Right cardiac atrium (tissue), 5 donors: ENCODE measurements around the gene PCBD2. TPM values are rescaled to one million over a fixed set of nuclear protein-coding genes. Genes with fewer than 3 reads are reported as not detected.
A peak's percentile ranks its signal among the peaks of the same experiment; 100 is the strongest.
"Not testable (repeated sequence)": the region's sequence is repeated elsewhere in the genome, so short reads cannot be mapped to it uniquely, and the experiment has no call there.

Experiments
- ATAC-seq, 2 donors: fragments of 200-7000 bp; cut with Tn5 transposase; one replicate each; pipeline versions ENCODE4 v1.8.0 to v1.9.1; 2020; ENCODE audit warnings: moderate library complexity in 2 of 2, mild to moderate bottlenecking in 1 of 2
- DNase-seq, 3 donors: peaks; one replicate each; pipeline ENCODE4 v3.0.0-alpha.2; 2020
- H3K27ac ChIP-seq: one replicate; pipeline ENCODE4 v1.5.1; 2013; ENCODE audit warnings: mild to moderate bottlenecking, low read length, control low read depth, moderate library complexity
- H3K27me3 ChIP-seq: one replicate; pipeline ENCODE4 v1.6.1; 2013; ENCODE audit not compliant: control insufficient read depth, insufficient read depth
- H3K4me1 ChIP-seq: one replicate; pipeline ENCODE4 v1.6.1; 2013; ENCODE audit warnings: low read length; ENCODE audit not compliant: control insufficient read depth, insufficient read depth
- H3K4me3 ChIP-seq: one replicate; pipeline ENCODE4 v1.5.1; 2013; ENCODE audit warnings: low read length, control low read depth
- H3K9me3 ChIP-seq: one replicate; pipeline ENCODE4 v1.6.1; 2013; ENCODE audit warnings: low read length; ENCODE audit not compliant: control insufficient read depth
- WGBS: extraction: QIAGEN DNeasy Blood & Tissue Kit; methylation state at CpG from one replicate; pipeline ENCODE4 v1.1.7; 2013; 5-methylcytosine and 5-hydroxymethylcytosine counted together
- intact Hi-C, 4 donors: fragments of 100-400 bp; cut with DNase I; formaldehyde crosslinking; loops; one replicate each; pipeline versions ENCODE4 v1.11.0 to v1.14.0; 2022 to 2023
- polyA plus RNA-seq: library from polyadenylated mRNA; stranded (reverse); fragments of 200-250 nt; gene quantifications from one replicate; pipeline ENCODE4 v1.2.3, GENCODE V29; 2013
- total RNA-seq, 4 donors: library from RNA; stranded (reverse); fragmentation: NEBNext Ultra II Directional; extraction: Animal tissue kit (Norgen Biotek cat#: 25700); gene quantifications; one replicate each; pipeline ENCODE4 v1.2.1, GENCODE V29; 2021
- donor health status: healthy with polysubstance abuse.
- donor health status: DM: no; HTN: yes; CAD: no.
- donor health status: DM: no; HTN: no; CAD: no.
- donor health status: DM: no; HTN: yes; CAD: no; lungs with severe emphysema.
- donor health status: DM: yes; HTN: yes; CAD: no.

The PCBD2 gene
- total and polyA plus RNA-seq, 5 donors, result 11.7 to 17.5 (median 14.6) TPM

DNA sequence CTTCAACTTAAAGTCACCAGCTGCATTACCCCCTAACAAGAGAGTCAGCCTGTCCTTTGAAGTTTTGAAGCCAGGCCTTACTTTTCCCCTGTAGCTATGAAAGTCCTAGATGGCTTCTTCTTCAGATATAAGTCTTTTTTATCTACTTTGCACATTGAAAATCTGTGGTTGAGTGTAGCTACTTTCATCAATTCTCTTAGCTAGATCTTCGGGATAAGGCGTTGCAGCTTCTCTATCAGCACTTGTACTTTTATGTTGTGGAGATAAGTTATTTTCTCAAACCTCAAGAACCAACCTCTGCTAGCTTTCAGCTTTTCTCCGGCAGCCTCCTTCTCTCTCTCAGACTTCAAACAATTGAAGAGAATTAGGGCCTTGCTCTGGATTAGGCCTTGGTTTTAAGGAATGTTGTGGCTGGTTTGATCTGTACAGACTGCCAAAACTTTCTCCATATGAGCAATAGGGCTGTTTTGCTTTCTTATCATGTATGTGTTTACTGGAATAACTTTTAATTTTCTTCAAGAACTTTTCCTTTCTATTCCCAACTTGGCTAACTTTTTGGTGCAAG, 84.4 kb downstream of the PCBD2 start:
- intact Hi-C loops, result no loop called here
- no peaks in the 10 kb centered on the region for H3K27me3 ChIP-seq
- no peaks in the 10 kb centered on the region for H3K4me1 ChIP-seq
- ATAC-seq, result no peak
- no peak for DNase-seq
- no peak overlapping the region for H3K27ac ChIP-seq
- no peaks in the 10 kb centered on the region for H3K9me3 ChIP-seq
- 86% methylated on average over 3 of the region's 3 CpGs for WGBS
- H3K4me3 ChIP-seq, result no peak overlapping the region

DNA sequence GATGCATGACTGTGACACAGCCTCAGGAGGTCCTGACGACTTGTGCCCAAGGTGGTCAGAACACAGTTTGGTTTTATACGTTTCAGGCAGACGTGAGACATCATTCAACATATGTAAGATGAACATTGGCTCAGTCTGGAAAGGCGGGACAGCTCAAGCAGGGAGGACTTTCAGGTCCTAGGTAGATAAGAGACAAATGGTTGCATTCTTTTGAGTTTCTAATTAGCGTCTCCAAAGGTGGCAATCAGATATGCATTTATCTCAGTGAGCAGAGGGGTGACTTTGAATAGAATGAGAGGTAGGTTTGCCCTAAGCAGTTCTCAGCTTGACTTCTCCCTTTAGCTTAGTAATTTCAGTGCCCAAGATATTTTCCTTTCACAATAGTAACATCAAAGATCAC, 85.3 kb downstream of the PCBD2 start:
- H3K27me3 ChIP-seq, H3K4me1 ChIP-seq, H3K9me3 ChIP-seq, H3K4me3 ChIP-seq, H3K27ac ChIP-seq, intact Hi-C loops, ATAC-seq, DNase-seq: not testable (repeated sequence)
- WGBS, result 39% methylated on average over 5 of the region's 5 CpGs

DNA sequence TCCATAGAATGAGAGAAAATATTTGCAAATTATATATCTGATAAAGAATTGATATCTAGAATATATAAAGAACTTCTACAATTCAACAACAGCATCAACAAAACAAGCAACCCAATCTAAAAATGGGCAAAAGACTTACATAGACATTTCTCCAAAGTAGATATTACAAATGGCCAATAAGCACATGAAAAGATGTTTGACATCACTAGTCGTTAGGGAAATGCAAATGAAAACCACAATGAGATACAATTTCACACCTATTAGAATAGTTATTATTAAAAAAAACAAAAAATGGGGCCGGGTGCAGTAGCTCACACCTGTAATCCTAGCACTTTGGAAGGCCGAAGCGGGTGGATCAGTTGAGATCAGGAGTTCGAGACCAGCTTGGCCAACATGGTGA, 87.2 kb downstream of the PCBD2 start:
- H3K27ac ChIP-seq, result no peak overlapping the region
- intact Hi-C loops, result no loop called here
- H3K9me3 ChIP-seq, result no peaks in the 10 kb centered on the region
- no peaks in the 10 kb centered on the region for H3K27me3 ChIP-seq
- H3K4me1 ChIP-seq, result no peaks in the 10 kb centered on the region
- ATAC-seq (no peak), DNase-seq (no peak)
- WGBS, result 94% methylated on average over 5 of the region's 5 CpGs
- no peak overlapping the region for H3K4me3 ChIP-seq

DNA sequence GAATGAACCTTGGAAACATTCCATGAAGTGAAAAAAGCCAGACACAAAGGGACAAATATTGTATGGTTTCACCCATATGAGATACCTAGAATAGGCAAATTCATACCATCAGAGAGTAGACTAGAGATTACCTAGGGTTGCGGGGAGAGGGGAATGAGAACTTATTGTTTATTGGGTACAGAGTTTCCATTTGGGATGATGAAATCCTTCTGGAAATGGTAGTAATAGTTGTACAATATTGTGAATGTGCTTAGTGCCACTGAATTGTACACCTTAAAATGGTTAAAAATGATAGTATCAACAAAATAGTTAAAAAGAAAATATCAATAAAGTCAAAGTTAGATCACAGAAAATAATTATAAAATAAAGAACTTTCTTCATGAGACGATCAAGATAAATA, 88.2 kb downstream of the PCBD2 start:
- DNase-seq, result no peak
- intact Hi-C loops, result no loop called here
- ATAC-seq, result no peak
- Histone ChIP-seq H3K4me1 (no peaks in the 10 kb centered on the region), H3K9me3 (no peaks in the 10 kb centered on the region), H3K27ac (no peak overlapping the region), H3K4me3 (no peak overlapping the region), H3K27me3 (no peaks in the 10 kb centered on the region)
- WGBS, result 90% methylated on average over 2 of the region's 2 CpGs

DNA sequence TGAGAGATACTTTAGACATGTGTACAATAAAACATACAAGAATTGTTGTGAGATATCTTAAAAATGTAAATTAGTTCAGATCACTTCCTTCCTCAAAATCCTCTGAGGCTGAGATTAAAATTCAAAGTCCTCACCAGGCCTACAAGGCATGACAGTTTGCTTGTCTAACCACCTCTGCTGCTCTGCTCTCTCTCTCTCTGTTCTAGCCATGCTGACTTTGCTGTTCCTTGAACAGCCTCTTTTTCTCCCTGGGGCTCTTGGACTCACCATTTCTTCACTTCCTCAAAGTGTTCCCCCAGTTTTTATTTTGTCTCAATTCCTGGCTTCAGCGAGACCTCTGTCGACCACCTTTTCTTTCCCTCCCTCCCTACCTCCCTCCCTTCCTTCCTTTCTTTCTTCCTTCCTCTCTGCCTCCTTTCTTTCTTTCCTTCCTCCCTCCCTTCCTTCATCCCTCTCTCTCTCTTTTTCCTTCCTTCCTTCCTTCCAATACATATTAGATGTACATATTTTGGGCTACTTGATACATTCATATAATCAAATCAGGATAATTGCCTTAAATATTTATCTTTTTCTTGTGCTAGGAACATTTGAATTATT, 89.7 kb downstream of the PCBD2 start:
- intact Hi-C loops, result no loop called here
- DNase-seq (no peak), ATAC-seq (no peak)
- Histone ChIP-seq H3K4me1 (no peaks in the 10 kb centered on the region), H3K9me3 (no peaks in the 10 kb centered on the region), H3K27me3 (no peaks in the 10 kb centered on the region), H3K4me3 (no peak overlapping the region), H3K27ac (no peak overlapping the region)
- WGBS, result 51% methylated on average over 2 of the region's 2 CpGs

DNA sequence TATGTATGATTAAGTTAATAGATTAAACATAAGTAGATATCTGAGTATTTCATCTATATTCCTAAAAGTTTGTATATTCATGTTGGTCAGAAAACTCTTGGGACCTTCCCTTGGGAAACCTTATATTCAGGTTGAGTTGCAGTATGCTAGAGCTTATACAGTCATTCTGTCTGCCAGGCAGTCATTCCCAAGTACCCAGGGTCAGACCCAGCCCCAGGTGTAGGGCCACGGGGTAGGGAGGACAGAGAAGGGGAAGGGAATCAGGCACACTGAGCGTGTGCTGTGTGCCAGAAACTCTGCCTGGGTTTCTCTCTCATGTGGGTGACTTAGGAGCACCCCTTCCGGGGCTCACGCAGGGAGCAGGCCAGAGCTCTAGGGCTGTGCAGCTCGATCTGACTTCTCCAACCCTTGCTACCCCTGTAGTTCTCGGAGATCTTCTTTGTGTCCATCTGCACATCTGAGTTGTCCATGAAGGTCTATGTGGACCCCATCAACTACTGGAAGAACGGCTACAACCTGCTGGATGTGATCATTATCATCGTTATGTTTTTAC, 91.0 kb downstream of the PCBD2 start:
- WGBS, result 91% methylated on average over 8 of the region's 8 CpGs
- H3K9me3 ChIP-seq, result no peaks in the 10 kb centered on the region
- H3K27me3 ChIP-seq, result no peaks in the 10 kb centered on the region
- intact Hi-C loops, result no loop called here
- ATAC-seq (no peak), DNase-seq (no peak)
- no peak overlapping the region for H3K4me3 ChIP-seq
- H3K27ac ChIP-seq, result no peak overlapping the region
- H3K4me1 ChIP-seq, result no peaks in the 10 kb centered on the region

DNA sequence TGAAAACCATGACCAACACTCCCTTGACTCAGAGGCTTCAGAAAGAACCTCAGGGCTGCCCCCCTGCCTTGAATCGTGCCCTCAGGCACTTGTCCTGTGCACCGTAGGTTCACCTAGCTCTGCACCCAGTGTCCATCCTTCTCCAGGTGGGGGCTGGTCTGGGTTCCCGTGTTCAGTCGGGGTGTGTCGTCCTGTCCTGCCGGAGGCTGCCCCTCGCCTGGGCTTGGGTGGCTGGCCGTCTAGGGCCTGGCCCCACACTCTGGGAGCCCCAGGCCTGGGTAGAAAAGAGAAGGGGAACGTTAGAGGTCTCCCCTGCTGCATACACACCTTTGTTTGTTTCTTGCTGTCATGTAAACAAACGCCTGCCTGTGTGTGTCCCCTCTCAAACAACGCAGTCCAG, 92.1 kb downstream of the PCBD2 start:
- WGBS, result 79% methylated on average over 11 of the region's 11 CpGs
- no peak overlapping the region for H3K27ac ChIP-seq
- H3K4me3 ChIP-seq, result no peak overlapping the region

DNA sequence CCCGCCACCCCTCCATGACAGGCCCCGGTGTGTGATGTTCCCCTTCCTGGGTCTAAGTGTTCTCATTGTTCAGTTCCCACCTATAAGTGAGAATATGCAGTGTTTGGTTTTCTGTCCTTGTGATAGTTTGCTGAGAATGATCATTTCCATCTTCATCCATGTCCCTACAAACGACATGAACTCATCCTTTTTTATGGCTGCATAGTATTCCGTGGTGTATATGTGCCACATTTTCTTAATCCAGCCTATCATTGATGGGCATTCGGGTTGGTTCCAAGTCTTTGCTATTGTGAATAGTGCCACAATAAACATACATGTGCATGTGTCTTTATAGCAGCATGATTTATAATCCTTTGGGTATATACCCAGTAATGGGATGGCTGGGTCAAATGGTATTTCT, 93.1 kb downstream of the PCBD2 start:
- H3K27ac ChIP-seq, DNase-seq, H3K27me3 ChIP-seq, ATAC-seq, H3K4me1 ChIP-seq, H3K9me3 ChIP-seq, H3K4me3 ChIP-seq, intact Hi-C loops: not testable (repeated sequence)
- WGBS, result 88% methylated on average over 5 of the region's 5 CpGs

More for the DNA sequence above, 92.1 kb downstream of the PCBD2 start:
- intact Hi-C loops, result no loop called here
- peak in 1 of 2 donors; percentile 19 for ATAC-seq
- Histone ChIP-seq H3K9me3 (no peaks in the 10 kb centered on the region), H3K27me3 (no peaks in the 10 kb centered on the region), H3K4me1 (no peaks in the 10 kb centered on the region)
- DNase-seq, result no peak

DNA sequence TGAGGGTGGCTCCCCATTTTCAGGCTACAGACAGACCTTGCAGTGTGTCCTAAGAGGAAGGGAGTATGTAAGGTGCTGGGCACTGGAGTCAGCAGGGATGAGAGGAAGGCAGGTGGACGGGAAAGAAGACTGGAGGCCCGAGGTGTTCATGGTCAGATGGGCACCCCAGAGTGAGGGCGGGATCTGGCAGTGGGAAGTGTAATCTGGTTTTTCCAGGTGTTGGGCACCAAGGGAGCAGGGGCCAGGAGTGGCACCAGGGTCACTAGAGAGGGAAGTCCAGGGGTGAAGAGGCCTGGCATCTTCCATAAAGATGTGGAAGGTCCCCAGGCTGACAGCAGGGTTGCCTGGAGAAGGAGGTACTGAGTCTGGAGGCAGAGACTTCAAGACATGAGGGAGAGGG, 99.4 kb downstream of the PCBD2 start:
- Histone ChIP-seq H3K4me1 (no peaks in the 10 kb centered on the region), H3K4me3 (no peak overlapping the region), H3K27ac (no peak overlapping the region), H3K27me3 (no peaks in the 10 kb centered on the region), H3K9me3 (no peaks in the 10 kb centered on the region)
- intact Hi-C loops, result no loop called here
- ATAC-seq, result no peak
- DNase-seq, result no peak
- WGBS, result 83% methylated on average over 3 of the region's 3 CpGs

DNA sequence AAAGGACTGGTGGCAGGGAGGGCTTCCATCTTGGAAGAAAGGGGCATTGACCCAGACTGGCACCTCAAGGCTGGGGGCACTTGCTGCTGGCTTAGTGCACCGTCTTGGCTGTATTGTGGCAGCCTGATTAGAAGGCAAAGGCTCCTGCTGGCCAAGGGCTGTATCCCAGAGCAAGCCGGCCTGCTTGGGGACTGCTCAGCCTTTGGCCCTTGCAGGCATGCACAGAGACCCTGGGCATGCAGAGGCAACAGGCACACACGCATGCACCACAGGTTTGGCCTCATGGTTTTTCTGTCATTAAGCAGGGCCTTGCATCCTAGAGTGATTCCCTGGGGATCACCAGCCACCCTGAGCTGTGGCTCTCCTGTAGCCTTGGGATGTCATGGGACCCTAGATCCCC, 100.1 kb downstream of the PCBD2 start:
- Histone ChIP-seq H3K27me3 (no peaks in the 10 kb centered on the region), H3K9me3 (no peaks in the 10 kb centered on the region), H3K27ac (no peak overlapping the region), H3K4me1 (no peaks in the 10 kb centered on the region), H3K4me3 (no peak overlapping the region)
- no peak for DNase-seq
- intact Hi-C loops, result no loop called here
- 70% methylated on average over 3 of the region's 3 CpGs for WGBS
- no peak for ATAC-seq

DNA sequence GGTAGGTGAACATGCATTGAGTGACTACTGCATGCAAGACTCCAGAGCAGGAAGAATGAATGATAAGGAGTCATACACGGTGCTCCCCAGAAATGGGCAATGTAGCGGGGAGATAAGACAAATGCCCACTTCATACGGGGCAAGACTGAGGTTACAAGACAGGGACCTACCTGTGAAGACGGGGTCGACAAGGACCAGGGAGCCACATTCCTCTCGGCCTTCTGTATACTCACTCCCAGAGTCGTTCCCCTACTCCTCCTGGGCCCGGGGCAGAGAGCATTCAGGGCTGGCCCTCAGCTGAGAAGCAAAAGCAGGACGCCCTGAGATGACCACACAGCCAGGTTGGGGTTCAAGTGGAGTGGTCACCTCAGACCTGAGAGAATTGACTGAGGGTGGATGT, 102.4 kb downstream of the PCBD2 start:
- Histone ChIP-seq H3K4me3 (no peak overlapping the region), H3K27ac (no peak overlapping the region), H3K27me3 (no peaks in the 10 kb centered on the region), H3K9me3 (no peaks in the 10 kb centered on the region), H3K4me1 (no peaks in the 10 kb centered on the region)
- intact Hi-C loops, result no loop called here
- no peak for DNase-seq
- no peak for ATAC-seq
- WGBS, result 91% methylated on average over 9 of the region's 9 CpGs
